CD4-positive, alpha-beta T cell (primary cell): ENCODE data around the gene SH3RF3. TPM values are rescaled to one million over a fixed set of nuclear protein-coding genes. Genes with fewer than 3 reads are reported as not detected.

ENCODE experiments used
- ATAC-seq: fragments of 200-7000 bp; cut with Tn5 transposase; one replicate; pipeline ENCODE4 v1.10.0; 2022; ENCODE audit warnings: mild to moderate bottlenecking; ENCODE audit not compliant: poor library complexity
- CTCF ChIA-PET: fragments of 350-600 bp; sonication (Branson Sonifier 250); formaldehyde crosslinking; loops from one replicate; lab custom pipeline; 2021; ENCODE audit warnings: antibody characterized with exemption, inconsistent platforms; lab: Charles Lee
- POLR2A ChIA-PET: fragments of 350-600 bp; sonication (Branson Sonifier 250); formaldehyde crosslinking; loops from one replicate; lab custom pipeline; 2021; ENCODE audit warnings: antibody characterized with exemption, inconsistent platforms; lab: Charles Lee
- DNase-seq, 14 experiments: peaks; one replicate each; pipeline ENCODE4 v3.0.0-alpha.2; 2013 to 2020; ENCODE audit warnings: mixed read lengths in 2 of 14
- H3K27ac ChIP-seq, 2 donors: one replicate each; pipeline versions ENCODE4 v1.5.1 to v1.7.0; 2013; ENCODE audit warnings: low read length in 2 of 2, low read depth in 1 of 2, mild to moderate bottlenecking in 1 of 2
- H3K27me3 ChIP-seq, 2 experiments: 1 replicate in 1 of 2; 2 replicates in 1 of 2; pipeline versions ENCODE4 v1.6.1 to v1.7.0; 2013; ENCODE audit warnings: low read length in 2 of 2, control low read depth in 1 of 2, mild to moderate bottlenecking in 1 of 2, moderate library complexity in 1 of 2; ENCODE audit not compliant: insufficient read depth in 2 of 2, control insufficient read depth in 1 of 2
- H3K36me3 ChIP-seq: one replicate; pipeline ENCODE4 v1.6.1; 2013; ENCODE audit warnings: low read length, control low read depth; ENCODE audit not compliant: insufficient read depth
- H3K4me1 ChIP-seq: one replicate; pipeline ENCODE4 v1.6.1; 2013; ENCODE audit warnings: low read length, control low read depth; ENCODE audit not compliant: insufficient read depth
- H3K4me3 ChIP-seq: one replicate; pipeline ENCODE4 v1.5.1; 2013; ENCODE audit warnings: mild to moderate bottlenecking, low read length, moderate library complexity
- H3K9me3 ChIP-seq, 2 experiments: 1 replicate in 1 of 2; 2 replicates in 1 of 2; pipeline versions ENCODE4 v1.6.1 to v1.7.0; 2013; ENCODE audit warnings: low read length in 2 of 2, mild to moderate bottlenecking in 2 of 2, control low read depth in 1 of 2, moderate library complexity in 1 of 2; ENCODE audit not compliant: control insufficient read depth in 1 of 2, insufficient read depth in 1 of 2
- H3K27ac Mint-ChIP-seq: one replicate; pipeline ENCODE4 v1.8.0; 2020; ENCODE audit warnings: mixed read lengths
- H3K27me3 Mint-ChIP-seq: one replicate; pipeline ENCODE4 v1.8.0; 2021; ENCODE audit warnings: mixed read lengths
- H3K36me3 Mint-ChIP-seq: one replicate; pipeline ENCODE4 v1.8.0; 2021; ENCODE audit warnings: low read depth, mixed read lengths
- H3K4me1 Mint-ChIP-seq: one replicate; pipeline ENCODE4 v1.8.0; 2021; ENCODE audit warnings: low read depth, mixed read lengths
- H3K4me3 Mint-ChIP-seq: one replicate; pipeline ENCODE4 v1.8.0; 2020; ENCODE audit warnings: mild to moderate bottlenecking, mixed read lengths
- H3K9me3 Mint-ChIP-seq: one replicate; pipeline ENCODE4 v1.8.0; 2020; ENCODE audit warnings: mixed read lengths
- intact Hi-C, 2 experiments: fragments of 100-400 bp; cut with DNase I in 1 of 2; cut with micrococcal nuclease in 1 of 2; formaldehyde crosslinking; loops; one replicate each; pipeline versions ENCODE4 v1.15.1 to v1.9.0; 2023 to 2025; cut with DNase I, micrococcal nuclease
- total RNA-seq, 174 experiments: library from RNA in 2 of 174; stranded (reverse) in 2 of 174; gene quantifications; one replicate each; pipeline ENCODE4 v1.2.3 and lab custom pipeline; 2021 to 2026
- TF ChIP-seq, protein P1 (sequence below): fragments of 200-600 bp; IDR thresholded peaks from one replicate; pipeline ENCODE4 v1.8.0; 2022; ENCODE audit warnings: antibody characterized with exemption, mild to moderate bottlenecking

Gene SH3RF3
- total RNA-seq, 2 experiments from 2014 or later, result 5.2 to 5.9 TPM

DNA sequence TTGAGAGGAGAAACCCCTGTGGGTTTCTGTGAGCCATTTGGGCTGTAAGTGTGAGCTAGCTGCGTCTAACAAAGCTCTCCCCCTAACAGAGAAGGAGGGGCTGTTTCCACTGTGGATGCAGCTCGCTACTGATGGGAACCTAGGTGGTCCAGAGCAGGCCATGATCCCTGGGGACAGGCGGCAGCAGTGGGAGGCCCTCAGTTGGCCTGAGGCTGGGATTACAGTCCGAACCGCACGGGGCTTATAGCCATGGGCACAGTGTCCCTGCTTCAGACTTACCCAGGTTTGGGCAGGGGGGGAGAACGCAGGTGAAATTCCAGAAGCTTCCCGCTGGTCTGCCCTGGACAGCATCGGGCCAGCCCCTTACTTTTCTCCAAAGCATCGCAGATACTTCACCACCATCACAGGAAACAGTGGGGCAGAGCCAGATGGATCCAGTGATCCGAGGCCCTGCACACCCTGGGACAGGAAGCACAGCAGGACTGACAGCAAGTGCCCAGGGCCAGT is 345.4 kb downstream of the SH3RF3 start:
- ChIA-PET POLR2A (no interaction called here), CTCF (no interaction called here)
- no peaks in the 10 kb centered on the region for H3K9me3 ChIP-seq
- no peaks in the 10 kb centered on the region for H3K36me3 Mint-ChIP-seq
- H3K36me3 ChIP-seq, result no peaks in the 10 kb centered on the region
- no peak overlapping the region for H3K27ac ChIP-seq
- no peaks in the 10 kb centered on the region for H3K9me3 Mint-ChIP-seq
- no peak overlapping the region for H3K27ac Mint-ChIP-seq
- DNase-seq, result no peak
- no peaks in the 10 kb centered on the region for H3K27me3 ChIP-seq
- no peak for ATAC-seq
- no peaks in the 10 kb centered on the region for H3K4me1 ChIP-seq
- H3K4me1 Mint-ChIP-seq, result no peaks in the 10 kb centered on the region
- H3K4me3 Mint-ChIP-seq, result no peak overlapping the region
- no peak overlapping the region for H3K4me3 ChIP-seq
- TF ChIP-seq, protein P1, sequence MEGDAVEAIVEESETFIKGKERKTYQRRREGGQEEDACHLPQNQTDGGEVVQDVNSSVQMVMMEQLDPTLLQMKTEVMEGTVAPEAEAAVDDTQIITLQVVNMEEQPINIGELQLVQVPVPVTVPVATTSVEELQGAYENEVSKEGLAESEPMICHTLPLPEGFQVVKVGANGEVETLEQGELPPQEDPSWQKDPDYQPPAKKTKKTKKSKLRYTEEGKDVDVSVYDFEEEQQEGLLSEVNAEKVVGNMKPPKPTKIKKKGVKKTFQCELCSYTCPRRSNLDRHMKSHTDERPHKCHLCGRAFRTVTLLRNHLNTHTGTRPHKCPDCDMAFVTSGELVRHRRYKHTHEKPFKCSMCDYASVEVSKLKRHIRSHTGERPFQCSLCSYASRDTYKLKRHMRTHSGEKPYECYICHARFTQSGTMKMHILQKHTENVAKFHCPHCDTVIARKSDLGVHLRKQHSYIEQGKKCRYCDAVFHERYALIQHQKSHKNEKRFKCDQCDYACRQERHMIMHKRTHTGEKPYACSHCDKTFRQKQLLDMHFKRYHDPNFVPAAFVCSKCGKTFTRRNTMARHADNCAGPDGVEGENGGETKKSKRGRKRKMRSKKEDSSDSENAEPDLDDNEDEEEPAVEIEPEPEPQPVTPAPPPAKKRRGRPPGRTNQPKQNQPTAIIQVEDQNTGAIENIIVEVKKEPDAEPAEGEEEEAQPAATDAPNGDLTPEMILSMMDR, result no peak
- intact Hi-C loops, result no loop called here
- H3K27me3 Mint-ChIP-seq, result no peaks in the 10 kb centered on the region

DNA sequence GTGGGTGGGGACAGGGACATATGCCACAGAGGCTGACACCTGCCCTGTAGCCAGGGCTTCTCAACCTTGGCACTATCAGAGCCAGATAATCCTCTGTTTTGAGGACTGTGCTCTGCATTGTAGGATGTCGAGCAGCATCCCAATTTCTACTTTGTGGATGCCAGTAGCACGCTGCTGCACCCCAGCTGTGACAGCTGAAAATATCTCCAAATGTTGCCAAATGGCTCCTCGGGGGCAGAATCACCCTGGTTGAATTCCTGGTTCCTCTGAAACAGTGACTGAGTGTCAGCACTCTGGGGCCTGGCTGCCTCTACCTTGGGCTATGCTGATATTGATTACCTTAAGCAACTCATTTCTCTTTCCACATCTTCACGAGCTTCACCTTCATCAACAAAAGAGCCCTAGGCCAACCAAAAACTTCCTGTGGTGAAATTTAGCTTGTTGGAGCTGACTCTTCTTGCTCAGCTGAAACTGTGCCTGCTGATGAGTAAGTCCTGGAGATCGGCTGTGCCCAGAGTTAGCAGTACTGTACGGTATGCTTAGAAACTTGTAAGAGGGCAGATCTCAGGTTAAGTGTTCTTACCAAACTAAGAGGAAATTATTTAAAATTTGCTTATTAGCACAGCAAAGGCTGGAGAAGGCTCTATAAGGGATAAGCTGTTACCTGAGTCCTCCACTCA is 346.7 kb downstream of the SH3RF3 start:
- H3K27ac ChIP-seq, result no peak overlapping the region
- no peaks in the 10 kb centered on the region for H3K4me1 ChIP-seq
- no peak overlapping the region for H3K4me3 Mint-ChIP-seq
- TF ChIP-seq, protein P1, result no peak
- no peak overlapping the region for H3K4me3 ChIP-seq
- no peaks in the 10 kb centered on the region for H3K27me3 ChIP-seq
- ChIA-PET CTCF (no interaction called here), POLR2A (no interaction called here)
- H3K9me3 ChIP-seq, result no peaks in the 10 kb centered on the region
- H3K36me3 ChIP-seq, result no peaks in the 10 kb centered on the region
- ATAC-seq (no peak), DNase-seq (no peak)
- H3K36me3 Mint-ChIP-seq, result no peaks in the 10 kb centered on the region
- intact Hi-C loops, result no loop called here
- H3K9me3 Mint-ChIP-seq, result no peaks in the 10 kb centered on the region
- no peak overlapping the region for H3K27ac Mint-ChIP-seq
- no peaks in the 10 kb centered on the region for H3K27me3 Mint-ChIP-seq
- no peaks in the 10 kb centered on the region for H3K4me1 Mint-ChIP-seq

DNA sequence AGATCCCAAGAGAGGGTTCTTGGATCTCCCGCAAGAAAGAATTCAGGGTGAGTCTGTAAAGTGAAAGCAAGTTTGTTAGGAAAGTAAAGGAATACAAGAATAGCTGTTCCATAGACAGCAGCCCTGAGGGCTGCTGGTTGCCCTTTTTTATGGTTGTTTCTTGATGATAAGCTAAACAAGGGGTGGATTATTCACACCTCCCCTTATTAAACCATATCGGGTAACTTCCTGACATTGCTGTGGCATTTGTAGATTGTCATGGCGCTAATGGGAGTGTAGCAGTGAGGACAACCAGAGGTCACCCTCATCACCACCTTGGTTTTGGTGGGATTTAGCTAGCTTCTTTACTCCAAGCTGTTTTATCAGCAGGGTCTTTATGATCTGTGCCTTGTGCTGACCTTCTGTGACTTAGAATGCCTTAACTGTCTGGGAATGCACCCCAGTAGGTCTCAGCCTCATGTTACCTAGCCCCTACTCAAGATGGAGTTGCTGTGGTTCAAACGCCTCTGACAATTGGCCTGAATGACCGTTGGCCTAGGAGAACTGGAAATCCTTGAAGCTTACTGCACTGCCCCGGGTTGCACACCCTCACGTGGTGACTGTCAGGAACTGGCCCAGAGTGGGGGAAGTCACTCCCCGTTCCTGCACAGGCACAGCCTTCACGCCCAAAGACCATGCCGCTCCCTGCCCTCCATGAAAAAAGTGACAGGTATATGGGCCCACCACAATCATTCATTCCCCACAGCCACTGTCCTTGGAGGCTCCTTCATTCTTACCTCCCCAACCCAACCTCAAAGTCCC is 347.8 kb downstream of the SH3RF3 start:
- H3K27me3 ChIP-seq, result no peaks in the 10 kb centered on the region
- ChIA-PET POLR2A (no interaction called here), CTCF (no interaction called here)
- Mint-ChIP-seq H3K36me3 (no peaks in the 10 kb centered on the region), H3K27ac (no peak overlapping the region), H3K4me3 (no peak overlapping the region), H3K27me3 (no peaks in the 10 kb centered on the region), H3K9me3 (no peaks in the 10 kb centered on the region), H3K4me1 (no peaks in the 10 kb centered on the region)
- ATAC-seq, result no peak
- H3K27ac ChIP-seq, result no peak overlapping the region
- no peaks in the 10 kb centered on the region for H3K9me3 ChIP-seq
- TF ChIP-seq, protein P1, result no peak
- intact Hi-C loops, result no loop called here
- H3K4me3 ChIP-seq, result no peak overlapping the region
- H3K4me1 ChIP-seq, result no peaks in the 10 kb centered on the region
- DNase-seq, result no peak
- H3K36me3 ChIP-seq, result no peaks in the 10 kb centered on the region
